NCI-H146 (cell line): Measurements from ENCODE around the gene GALNT9.

Source experiments
- DNase-seq: peaks from one replicate; lab custom pipeline; 2025; lab: John Stamatoyannopoulos, UW

GALNT9 gene

DNA sequence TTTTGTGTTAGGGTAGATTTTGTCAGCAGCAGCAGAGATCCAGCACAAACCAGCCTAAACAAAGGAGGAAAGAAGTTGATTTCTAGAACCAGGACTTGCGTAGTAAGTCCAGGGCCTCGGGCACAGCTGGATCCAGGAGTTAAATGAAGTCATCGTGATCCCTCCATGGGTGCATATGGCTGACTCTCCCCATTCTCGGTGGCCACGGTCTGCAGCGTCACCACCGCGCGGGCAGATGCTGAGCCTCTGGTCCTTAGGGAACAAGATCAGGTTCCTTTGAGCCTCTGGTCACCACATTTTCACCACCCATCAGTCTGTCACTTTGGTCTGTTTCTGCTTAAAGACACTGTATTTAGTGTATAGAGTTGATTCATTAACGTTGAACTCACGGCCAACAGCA, 14.8 kb upstream of the GALNT9 start:
- no peak for DNase-seq

GRCh38 chr12:132343294-132344004, 14.1 kb upstream of the GALNT9 start:
- no peak for DNase-seq

- DNase-seq, result no peak
These were observed 13.2 kb upstream of the GALNT9 start for GRCh38 chr12:132342251-132343227.

- no peak for DNase-seq
These were observed 12.1 kb upstream of the GALNT9 start for GRCh38 chr12:132341318-132342050.

DNA sequence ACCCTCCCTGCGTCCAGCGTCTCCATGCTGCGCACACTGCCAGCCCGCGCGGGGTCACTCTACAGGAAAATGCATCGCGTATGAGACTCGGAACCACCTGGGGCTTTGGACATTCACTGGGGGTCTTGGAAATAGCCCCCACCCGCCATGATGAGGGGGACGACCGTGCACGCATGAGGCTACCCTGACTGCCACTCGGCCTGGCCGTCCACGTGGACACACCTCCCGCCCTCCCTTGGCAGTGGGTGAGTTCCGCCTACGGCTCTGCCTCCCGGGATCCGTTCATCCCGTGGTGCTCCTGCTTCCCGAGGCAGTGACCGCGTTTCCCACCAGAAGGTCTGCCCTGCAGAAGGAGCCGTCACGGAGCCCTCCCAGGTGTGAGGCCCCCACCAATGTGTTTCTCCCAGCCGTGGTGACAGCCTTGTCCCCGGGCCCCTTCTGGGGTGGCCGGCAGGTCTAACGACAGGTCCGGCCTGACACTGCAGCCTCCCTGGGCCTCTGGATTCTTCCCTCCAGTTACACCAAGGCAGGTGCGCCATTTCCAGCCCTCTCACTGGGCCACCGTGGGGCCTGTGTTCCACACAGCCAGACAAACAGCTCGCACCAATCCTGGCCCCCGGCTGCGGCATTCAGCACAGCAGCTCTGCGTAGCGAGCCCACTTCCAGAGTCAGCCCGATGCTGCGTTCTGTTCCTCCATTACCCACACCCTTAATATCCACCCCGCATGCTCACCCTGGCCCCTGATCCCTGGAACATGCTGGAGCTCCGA, 11.1 kb upstream of the GALNT9 start:
- DNase-seq, result no peak

DNA sequence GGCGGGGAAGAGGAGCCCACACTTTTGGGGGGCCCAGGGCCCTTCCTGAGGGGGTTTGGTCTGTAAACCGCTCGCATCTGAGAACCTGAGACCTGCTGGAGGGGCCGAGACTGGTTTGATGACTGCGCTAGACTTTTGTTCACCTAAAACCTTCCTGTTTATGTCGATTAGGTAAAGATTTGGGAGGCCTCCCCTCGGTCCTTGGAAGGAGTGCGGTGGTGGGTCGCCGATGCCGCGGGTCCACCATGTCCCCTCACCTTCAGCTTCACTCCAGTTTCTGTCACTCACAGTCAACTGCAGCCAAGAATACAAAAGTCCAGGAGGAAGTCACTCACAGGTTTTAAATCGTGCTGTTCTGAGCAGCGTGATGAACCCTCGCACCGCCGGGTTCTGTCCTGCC, 10.5 kb upstream of the GALNT9 start:
- no peak for DNase-seq

DNA sequence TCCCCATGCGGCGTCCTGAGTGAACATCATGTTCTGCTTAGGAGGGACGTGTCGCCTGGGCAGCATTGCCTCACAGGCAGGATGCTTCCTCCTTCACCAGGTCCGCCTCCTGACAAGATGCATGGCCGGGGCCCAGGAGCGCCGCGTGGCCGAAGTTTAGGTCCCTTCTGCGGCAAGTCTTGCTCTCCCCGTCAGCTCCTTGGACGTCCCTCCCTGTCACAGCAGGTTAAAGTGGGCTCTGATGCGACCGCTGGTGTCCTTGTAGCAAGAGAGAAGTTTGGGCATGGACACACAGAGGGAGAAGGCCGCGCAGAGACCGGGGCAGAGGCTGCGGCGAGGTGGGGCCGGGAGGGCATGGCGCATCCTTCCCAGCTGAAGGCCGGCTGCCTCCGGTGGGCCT, 9.4 kb upstream of the GALNT9 start:
- no peak for DNase-seq

- DNase-seq, result no peak
These were observed 8.9 kb upstream of the GALNT9 start for GRCh38 chr12:132338311-132338710.

GRCh38 chr12:132337557-132337956, 8.2 kb upstream of the GALNT9 start:
- DNase-seq, result no peak

DNA sequence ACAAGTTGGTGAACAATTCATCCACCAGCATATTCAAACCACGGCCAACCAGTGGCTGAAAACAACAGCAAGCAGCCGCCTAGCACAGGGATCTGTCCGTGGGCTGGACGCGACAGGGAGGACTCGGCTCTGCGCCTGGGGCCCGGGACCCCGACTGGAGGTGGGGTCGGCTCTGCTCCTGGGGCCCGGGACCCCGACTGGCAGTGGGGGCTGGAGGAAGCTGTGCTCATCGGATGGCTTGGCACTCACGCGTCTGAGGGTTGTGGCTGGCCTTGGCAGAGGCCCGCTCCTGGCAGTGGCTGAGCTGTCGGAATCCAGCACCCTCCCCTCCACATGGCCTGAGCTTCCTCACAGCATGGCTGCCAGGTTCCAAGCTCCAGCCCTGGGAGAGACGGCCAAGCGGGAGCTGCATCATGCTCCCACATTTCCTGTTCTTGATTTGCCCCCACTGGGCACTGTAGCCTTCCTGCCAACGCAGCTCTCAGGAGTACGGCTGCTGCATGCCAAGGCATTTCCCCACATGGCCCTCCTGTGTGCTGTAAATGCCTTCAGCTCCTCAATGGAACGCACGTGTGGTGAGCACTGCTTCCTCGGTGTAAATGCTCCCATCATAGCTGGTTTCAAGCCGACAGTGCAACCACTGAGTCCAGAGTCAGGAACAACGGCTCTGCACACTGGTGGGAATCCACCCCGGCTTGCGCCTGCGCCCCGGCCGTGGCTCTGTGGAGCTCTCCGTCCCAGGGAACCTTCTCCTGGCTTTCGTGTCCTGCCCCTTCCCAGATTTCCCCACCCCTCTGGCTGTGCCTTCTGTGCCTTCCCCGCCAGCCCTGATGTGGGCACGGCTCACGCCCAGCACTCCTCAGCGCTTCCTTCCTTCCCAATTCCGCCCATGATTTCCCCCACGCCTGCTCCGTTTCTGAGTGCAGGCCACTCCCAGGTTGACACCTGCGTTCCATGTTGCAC, 7.3 kb upstream of the GALNT9 start:
- no peak for DNase-seq

- DNase-seq, result no peak
These were observed 5.9 kb upstream of the GALNT9 start for GRCh38 chr12:132335179-132335756.

DNA sequence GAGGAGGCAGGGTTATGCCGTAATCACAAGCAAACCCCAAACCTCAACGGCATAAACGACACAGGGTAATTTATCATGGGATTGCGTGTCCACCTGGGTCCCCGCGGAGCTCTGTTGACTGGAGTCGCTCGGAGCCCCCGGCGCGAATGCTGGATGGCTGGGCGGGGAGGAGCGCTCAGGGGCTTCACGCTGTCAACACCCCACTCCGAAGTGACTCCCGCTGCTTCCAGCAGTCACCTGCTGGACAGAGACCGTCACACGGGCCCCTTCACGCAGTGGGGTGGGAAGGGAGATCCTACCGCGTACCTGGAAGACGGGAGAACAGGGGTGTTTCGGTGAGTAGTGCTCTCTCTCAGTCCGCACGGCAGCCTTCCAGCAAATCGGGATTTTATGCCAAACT, 4.4 kb upstream of the GALNT9 start:
- DNase-seq, result no peak

GRCh38 chr12:132333273-132333672, 3.9 kb upstream of the GALNT9 start:
- DNase-seq, result no peak

- no peak for DNase-seq
These were observed 1.1 kb upstream of the GALNT9 start for GRCh38 chr12:132330549-132330881.

DNA sequence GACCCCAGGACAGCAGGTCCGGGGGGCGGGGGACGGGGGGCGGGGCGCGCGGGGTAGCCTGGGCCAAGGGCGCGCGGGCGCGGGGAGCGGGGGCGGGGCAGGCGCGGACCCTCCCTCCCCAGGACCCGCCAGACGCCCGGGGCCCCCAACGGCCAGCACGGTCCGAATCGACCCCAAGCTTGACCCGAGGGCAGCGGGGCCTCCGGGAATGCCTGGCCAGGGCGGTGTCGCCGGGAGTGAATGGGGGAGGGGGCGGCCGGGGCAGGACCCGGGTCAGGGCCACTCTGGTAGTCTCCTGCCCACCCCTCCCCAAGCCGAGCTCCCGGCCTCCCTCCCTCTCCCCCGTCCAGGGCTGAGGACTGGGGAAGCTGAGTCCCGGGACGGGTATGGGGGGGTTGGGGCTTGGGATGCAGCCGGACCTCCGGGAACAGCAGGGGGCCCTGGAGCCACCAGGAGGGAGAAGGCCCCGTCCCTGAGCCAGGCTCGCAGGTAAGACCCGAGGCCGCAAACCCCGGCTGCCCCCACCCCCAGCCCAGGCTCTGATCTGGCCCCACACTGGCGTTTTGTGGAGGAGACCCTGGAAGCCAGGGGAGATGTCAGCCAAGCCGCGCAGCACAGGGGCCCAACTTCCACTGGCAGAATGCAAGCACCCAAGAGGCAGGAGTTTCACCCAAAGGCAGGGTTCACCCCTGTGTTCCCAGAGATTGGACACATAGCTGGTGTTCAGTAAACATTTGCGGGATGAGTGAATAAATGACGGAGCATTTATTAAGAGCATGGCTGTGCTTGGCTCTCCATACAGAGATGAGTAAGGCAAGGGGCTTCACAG, 545 bp upstream of the GALNT9 start:
- DNase-seq, result no peak

- no peak for DNase-seq
These were observed 933 bp downstream of the GALNT9 start for GRCh38 chr12:132328282-132329029.

DNA sequence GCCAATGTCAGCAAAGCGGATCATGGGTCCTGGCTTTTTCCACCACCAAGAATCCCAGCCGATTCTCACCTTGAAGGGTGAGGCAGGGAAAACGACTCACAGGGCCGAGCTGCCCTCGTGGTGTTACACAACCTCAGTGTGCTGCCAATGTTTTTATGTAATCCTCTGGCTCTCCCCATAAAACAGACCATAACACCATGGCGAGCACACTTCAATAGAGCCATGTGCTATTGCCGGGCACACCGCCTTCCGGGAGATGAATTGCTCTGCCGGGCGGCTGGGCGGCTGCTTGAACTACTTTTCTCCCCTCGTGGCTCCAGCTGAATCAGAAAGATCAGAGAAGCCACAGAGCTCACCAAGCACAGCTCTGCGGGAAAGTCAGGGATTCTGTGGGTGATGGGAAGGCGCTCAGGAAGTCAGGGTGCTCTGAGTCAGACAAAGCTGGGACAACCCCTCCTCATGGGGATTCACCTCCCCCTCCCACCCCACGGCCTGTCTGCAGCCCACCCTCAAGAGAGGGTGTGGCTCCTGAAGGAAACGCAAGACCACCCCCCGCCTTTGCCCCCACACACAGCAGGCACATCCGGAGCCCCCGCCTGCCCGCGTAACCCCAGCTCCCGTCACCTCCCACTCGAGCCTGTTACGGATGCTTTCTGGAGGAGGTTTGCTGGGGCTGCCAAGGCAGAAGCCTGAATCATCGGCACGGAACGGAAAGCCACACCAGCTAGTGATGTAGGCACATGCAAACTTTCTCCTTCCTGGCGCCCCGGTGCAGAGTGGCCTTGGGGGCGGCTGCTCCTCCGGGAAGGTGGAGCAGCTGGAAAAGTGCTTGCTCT, 1.8 kb downstream of the GALNT9 start:
- no peak for DNase-seq

DNA sequence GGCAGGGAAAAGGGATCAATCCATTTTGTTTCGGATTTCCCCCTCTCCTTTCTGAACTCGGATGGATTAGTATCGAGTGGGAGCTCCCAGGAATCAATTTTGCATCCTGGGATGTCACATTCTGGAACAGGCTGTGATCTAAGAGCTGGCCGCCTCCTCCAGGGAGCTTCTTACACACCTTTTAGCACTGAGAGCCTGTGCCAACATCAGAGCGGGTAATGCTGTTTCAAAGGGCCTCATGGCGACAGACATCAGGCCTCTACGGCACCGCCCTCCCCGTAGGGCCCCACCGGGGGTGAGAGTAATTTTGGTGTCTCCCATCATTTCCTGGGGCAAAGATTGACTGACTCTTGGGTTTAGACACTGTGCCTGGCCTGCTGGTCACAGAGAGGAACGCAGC, 2.7 kb downstream of the GALNT9 start:
- no peak for DNase-seq
